ENCODE measurements around the gene ADGRG1.

GRCh38 chr16:57693550-57693949, 65.1 kb downstream of the ADGRG1 start:
- no peak for TF ChIP-seq CTCF (IDR thresholded peaks at IDR 0.05)
- TF ChIP-seq POLR2A (IDR thresholded peaks at IDR 0.05): no peak
